ENCODE measurements around the gene EEA1.
"Not testable (repeated sequence)": the region's sequence is repeated elsewhere in the genome, so short reads cannot be mapped to it uniquely, and the experiment has no call there.

Gene EEA1

GRCh38 chr12:92802906-92803305 lies 126.2 kb downstream of the EEA1 start:
- Histone ChIP-seq H3K79me2 (no peaks in the 10 kb centered on the region), H3K27ac (no peak overlapping the region), H3K4me2 (ENCODE audit: low read length) (no peak overlapping the region), H3K9me3 (ENCODE audit: control insufficient read depth, low read length) (no peaks in the 10 kb centered on the region), H3K4me3 (ENCODE audit: low read depth, low read length) (no peak overlapping the region), H2AFZ (no peak overlapping the region), H3K4me1 (no peaks in the 10 kb centered on the region), H3K9ac (no peak overlapping the region), H3K36me3 (ENCODE audit: control insufficient read depth, insufficient read depth, low read length) (no peaks in the 10 kb centered on the region), H3K27me3 (ENCODE audit: control insufficient read depth, insufficient read depth, low read length) (no peaks in the 10 kb centered on the region)
- no peak for TF ChIP-seq CTCF (IDR thresholded peaks at IDR 0.05)

GRCh38 chr12:92796650-92797049 lies 132.4 kb downstream of the EEA1 start:
- Histone ChIP-seq H3K4me3 (ENCODE audit: low read depth, low read length) (no peak overlapping the region), H3K9me3 (ENCODE audit: control insufficient read depth, low read length) (no peaks in the 10 kb centered on the region), H2AFZ (no peak overlapping the region), H3K79me2 (no peaks in the 10 kb centered on the region), H3K36me3 (ENCODE audit: control insufficient read depth, insufficient read depth, low read length) (no peaks in the 10 kb centered on the region), H3K9ac (no peak overlapping the region), H3K27ac (no peak overlapping the region), H3K4me1 (no peaks in the 10 kb centered on the region), H3K4me2 (ENCODE audit: low read length) (no peak overlapping the region), H3K27me3 (ENCODE audit: control insufficient read depth, insufficient read depth, low read length) (no peaks in the 10 kb centered on the region)
- TF ChIP-seq CTCF (IDR thresholded peaks at IDR 0.05), result no peak

- no peak overlapping the region for H3K4me2 ChIP-seq (ENCODE audit: low read length)
- H3K9ac ChIP-seq, result no peak overlapping the region
- no peaks in the 10 kb centered on the region for H3K79me2 ChIP-seq
- TF ChIP-seq CTCF (IDR thresholded peaks at IDR 0.05), result no peak
- no peak overlapping the region for H2AFZ ChIP-seq
- H3K4me3 ChIP-seq (ENCODE audit: low read depth, low read length), result no peak overlapping the region
- H3K27me3 ChIP-seq (ENCODE audit: control insufficient read depth, insufficient read depth, low read length), result no peaks in the 10 kb centered on the region
- H3K27ac ChIP-seq, result no peak overlapping the region
- no peaks in the 10 kb centered on the region for H3K9me3 ChIP-seq (ENCODE audit: control insufficient read depth, low read length)
- H3K4me1 ChIP-seq, result no peaks in the 10 kb centered on the region
- no peaks in the 10 kb centered on the region for H3K36me3 ChIP-seq (ENCODE audit: control insufficient read depth, insufficient read depth, low read length)
These were observed 134.3 kb downstream of the EEA1 start for GRCh38 chr12:92794814-92795213.

GRCh38 chr12:92794356-92794755 lies 134.7 kb downstream of the EEA1 start:
- not testable (repeated sequence) for H3K9ac ChIP-seq; H3K4me3 ChIP-seq (ENCODE audit: low read depth, low read length); H3K4me1 ChIP-seq; H3K79me2 ChIP-seq; H3K27me3 ChIP-seq (ENCODE audit: control insufficient read depth, insufficient read depth, low read length); H3K4me2 ChIP-seq (ENCODE audit: low read length); H3K36me3 ChIP-seq (ENCODE audit: control insufficient read depth, insufficient read depth, low read length); H3K27ac ChIP-seq; H3K9me3 ChIP-seq (ENCODE audit: control insufficient read depth, low read length); H2AFZ ChIP-seq

GRCh38 chr12:92786045-92786444 lies 143.1 kb downstream of the EEA1 start:
- H3K27me3 ChIP-seq (ENCODE audit: control insufficient read depth, insufficient read depth, low read length), result no peaks in the 10 kb centered on the region
- H3K79me2 ChIP-seq, result no peaks in the 10 kb centered on the region
- H3K4me3 ChIP-seq (ENCODE audit: low read depth, low read length), result no peak overlapping the region
- no peak overlapping the region for H3K27ac ChIP-seq
- TF ChIP-seq CTCF (IDR thresholded peaks at IDR 0.05), result no peak
- no peaks in the 10 kb centered on the region for H3K9me3 ChIP-seq (ENCODE audit: control insufficient read depth, low read length)
- H2AFZ ChIP-seq, result no peak overlapping the region
- no peak overlapping the region for H3K9ac ChIP-seq
- no peaks in the 10 kb centered on the region for H3K36me3 ChIP-seq (ENCODE audit: control insufficient read depth, insufficient read depth, low read length)
- no peak overlapping the region for H3K4me2 ChIP-seq (ENCODE audit: low read length)
- peaks cover 8% of the 10 kb centered on the region for H3K4me1 ChIP-seq
